Progenitor cell of endocrine pancreas (in vitro differentiated cells): Measurements from ENCODE around the gene LTBP3. TPM values are rescaled to one million over a fixed set of nuclear protein-coding genes. Genes with fewer than 3 reads are reported as not detected.
"Not testable (repeated sequence)": the region's sequence is repeated elsewhere in the genome, so short reads cannot be mapped to it uniquely, and the experiment has no call there.

Source experiments
- DNase-seq: peaks from one replicate; pipeline ENCODE4 v3.0.0; 2021; ENCODE audit warnings: low spot score; ENCODE audit not compliant: unreplicated experiment
- H3K27ac Mint-ChIP-seq: 2 replicates; pipeline ENCODE4 v1.8.0; 2021; ENCODE audit warnings: mild to moderate bottlenecking, moderate library complexity, mixed read lengths
- H3K27me3 Mint-ChIP-seq: 2 replicates; pipeline ENCODE4 v1.8.0; 2021; ENCODE audit warnings: mixed read lengths
- H3K36me3 Mint-ChIP-seq: 2 replicates; pipeline ENCODE4 v1.8.0; 2022; ENCODE audit warnings: mixed read lengths; ENCODE audit not compliant: insufficient read depth
- H3K4me1 Mint-ChIP-seq: 2 replicates; pipeline ENCODE4 v1.8.0; 2021; ENCODE audit warnings: low read depth, mixed read lengths
- H3K4me3 Mint-ChIP-seq: 2 replicates; pipeline ENCODE4 v1.8.0; 2021; ENCODE audit warnings: low read depth, mild to moderate bottlenecking, moderate library complexity, mixed read lengths
- H3K9me3 Mint-ChIP-seq: 2 replicates; pipeline ENCODE4 v1.8.0; 2021; ENCODE audit warnings: low read depth, mixed read lengths
- CTCF ChIP-seq: fragments of 200-600 bp; sonication (generic); IDR thresholded peaks from one replicate; pipeline ENCODE4 v1.5.0; 2021; ENCODE audit warnings: antibody characterized with exemption, mild to moderate bottlenecking; ENCODE audit not compliant: unreplicated experiment
- total RNA-seq: library from RNA; stranded (reverse); gene quantifications from 2 replicates; pipeline ENCODE4 v1.2.1, GENCODE V29; 2021

The LTBP3 gene
- total RNA-seq, 1 donor from 2014 or later: 55.3 TPM

GRCh38 chr11:65569973-65570918 is 12.1 kb upstream of the LTBP3 start, which contains the start of gene ZNRD2:
Gene ZNRD2 (plus strand): TSS chr11:65570477. CDS start chr11:65570492, 15 bp downstream.
- peak within 1 kb of the TSS; percentile 98 for H3K27ac Mint-ChIP-seq
- no peaks in the 10 kb centered on the region for H3K36me3 Mint-ChIP-seq
- H3K27me3 Mint-ChIP-seq: peaks cover 6% of the 10 kb centered on the region
- peak; percentile 94 for DNase-seq
- H3K4me3 Mint-ChIP-seq: peak within 1 kb of the TSS; percentile 98
- H3K9me3 Mint-ChIP-seq: no peaks in the 10 kb centered on the region
- peak; percentile 77 for TF ChIP-seq CTCF
- peaks cover 39% of the 10 kb centered on the region for H3K4me1 Mint-ChIP-seq

GRCh38 chr11:65569164-65569972 is 11.2 kb upstream of the LTBP3 start:
- H3K4me1 Mint-ChIP-seq: peaks cover 34% of the 10 kb centered on the region
- peak overlapping the region; percentile 98 for H3K27ac Mint-ChIP-seq

GRCh38 chr11:65565624-65566453 is 7.7 kb upstream of the LTBP3 start:
- H3K27me3 Mint-ChIP-seq: peaks cover 8% of the 10 kb centered on the region
- DNase-seq: no peak

More at GRCh38 chr11:65569164-65569972, 11.2 kb upstream of the LTBP3 start:
- TF ChIP-seq CTCF: no peak
- H3K4me3 Mint-ChIP-seq: peak overlapping the region; percentile 98
- DNase-seq: no peak
- no peaks in the 10 kb centered on the region for H3K36me3 Mint-ChIP-seq
- no peaks in the 10 kb centered on the region for H3K9me3 Mint-ChIP-seq
- H3K27me3 Mint-ChIP-seq: no peaks in the 10 kb centered on the region

GRCh38 chr11:65564879-65565559 is 6.9 kb upstream of the LTBP3 start:
- Mint-ChIP-seq H3K27me3 (peaks cover 17% of the 10 kb centered on the region), H3K4me1 (peaks cover 21% of the 10 kb centered on the region)
- H3K27ac Mint-ChIP-seq, H3K9me3 Mint-ChIP-seq, H3K4me3 Mint-ChIP-seq, DNase-seq, H3K36me3 Mint-ChIP-seq: not testable (repeated sequence)

More at GRCh38 chr11:65565624-65566453, 7.7 kb upstream of the LTBP3 start:
- Mint-ChIP-seq H3K4me1 (peaks cover 20% of the 10 kb centered on the region), H3K27ac (no peak overlapping the region), H3K4me3 (no peak overlapping the region), H3K36me3 (no peaks in the 10 kb centered on the region), H3K9me3 (no peaks in the 10 kb centered on the region)
- no peak for TF ChIP-seq CTCF

- Mint-ChIP-seq H3K4me3 (no peak overlapping the region), H3K9me3 (no peaks in the 10 kb centered on the region), H3K4me1 (peaks cover 9% of the 10 kb centered on the region), H3K27me3 (peaks cover 19% of the 10 kb centered on the region), H3K36me3 (no peaks in the 10 kb centered on the region), H3K27ac (no peak overlapping the region)
- no peak for DNase-seq
- TF ChIP-seq CTCF: no peak
Observed at GRCh38 chr11:65563601-65564000, 5.4 kb upstream of the LTBP3 start.
